ENCODE data around the gene PFKFB1. TPM values are rescaled to one million over a fixed set of nuclear protein-coding genes. Genes with fewer than 3 reads are reported as not detected.

PFKFB1 gene
- total RNA-seq: not detected

DNA sequence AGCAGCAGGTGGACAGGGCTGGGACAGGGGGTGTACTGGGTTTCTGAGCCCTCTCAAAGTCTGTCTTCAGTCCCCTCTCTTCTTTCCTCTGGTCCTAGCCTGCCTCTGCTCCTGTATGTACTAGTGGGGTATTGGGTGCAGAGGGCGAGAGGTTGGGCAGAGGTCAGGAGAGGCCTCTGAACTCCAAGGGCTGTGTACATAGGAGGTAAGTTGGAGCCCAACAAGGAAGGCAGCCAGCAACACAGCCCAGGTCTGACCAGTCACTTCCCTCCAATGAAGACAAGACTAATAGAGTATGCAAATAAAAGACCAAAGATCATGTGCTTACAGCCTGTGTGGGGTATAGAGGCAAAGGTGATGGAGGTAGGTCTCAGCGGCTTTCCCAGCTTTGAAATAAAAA lies at the start of gene PFKFB1:
Gene PFKFB1 (minus strand): TSS at position 90 of the 400 bp plus-strand sequence. CDS start 181 bp downstream, outside the sequence.
- DNase-seq: no peak

GRCh38 chrX:55041514-55041913 lies 47.5 kb upstream of the PFKFB1 start:
- no peak for DNase-seq

GRCh38 chrX:55039471-55039870 lies 45.5 kb upstream of the PFKFB1 start:
- no peak for DNase-seq

DNA sequence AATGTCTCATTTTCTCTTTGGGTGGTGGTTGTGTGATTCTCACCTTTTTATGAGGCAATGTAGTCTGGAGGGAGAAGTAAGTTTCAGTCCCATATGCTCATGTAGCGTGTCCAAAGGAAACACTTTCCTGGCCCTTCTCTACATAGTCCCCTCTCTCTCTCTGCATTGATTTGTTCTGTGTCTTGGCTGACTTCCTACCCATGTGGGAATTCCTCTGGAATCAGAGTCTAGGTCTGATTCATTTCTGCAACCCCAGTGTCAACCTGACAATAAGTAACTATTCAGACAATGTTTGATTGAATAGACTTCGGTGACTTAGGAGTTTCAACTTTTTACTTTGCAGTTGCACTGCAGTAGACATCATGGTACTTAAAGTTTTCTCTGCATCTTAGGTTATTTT lies 39.4 kb upstream of the PFKFB1 start:
- DNase-seq: no peak

DNA sequence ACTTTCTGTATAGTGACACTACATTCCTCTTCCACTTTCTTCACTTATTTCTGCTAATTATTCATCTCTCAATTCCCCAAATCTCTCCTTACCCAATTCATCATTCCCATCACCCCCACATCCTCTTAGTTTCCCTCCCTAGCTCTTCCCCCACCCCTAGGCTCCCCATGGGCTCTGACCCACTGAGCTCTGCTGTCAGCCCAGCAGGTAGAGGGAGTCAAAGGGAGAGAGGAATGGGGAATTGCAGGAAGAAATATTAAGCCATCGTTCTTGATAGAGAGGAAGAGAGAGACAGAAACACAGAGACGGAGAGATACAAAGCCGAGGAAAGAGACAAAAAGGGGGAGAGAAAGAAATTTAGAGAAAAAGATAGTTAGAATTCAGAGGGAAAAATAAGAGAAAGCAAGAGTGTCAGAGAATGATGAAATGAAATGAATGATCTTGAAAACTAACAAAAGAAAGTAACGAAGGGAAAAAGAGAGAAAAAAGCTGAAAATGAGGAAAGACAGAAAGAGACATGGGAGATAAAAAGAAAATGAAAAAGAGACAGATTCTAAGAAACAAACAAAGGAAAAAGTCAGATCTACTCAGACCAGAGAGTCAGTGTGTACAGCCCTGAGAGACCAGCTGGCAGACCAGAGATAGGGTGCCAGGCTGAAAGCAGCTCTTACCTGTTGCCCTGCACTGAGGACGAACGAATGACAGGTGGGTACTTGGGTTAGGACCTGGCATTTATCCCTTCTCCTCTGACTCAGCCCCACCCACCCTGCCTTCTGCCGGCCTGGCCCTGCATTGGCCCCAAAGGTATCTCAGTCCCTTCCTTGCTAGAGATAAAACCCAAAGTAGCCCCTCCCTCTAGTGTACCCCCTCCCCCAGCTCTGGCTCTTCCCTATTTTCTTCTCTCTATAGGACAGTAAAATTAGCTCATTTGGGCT lies 36.5 kb upstream of the PFKFB1 start, which contains the start of gene ALAS2:
Gene ALAS2 (minus strand): TSS at position 707 of the 935 bp plus-strand sequence. CDS start 4,977 bp downstream, outside the sequence.
- DNase-seq: no peak

DNA sequence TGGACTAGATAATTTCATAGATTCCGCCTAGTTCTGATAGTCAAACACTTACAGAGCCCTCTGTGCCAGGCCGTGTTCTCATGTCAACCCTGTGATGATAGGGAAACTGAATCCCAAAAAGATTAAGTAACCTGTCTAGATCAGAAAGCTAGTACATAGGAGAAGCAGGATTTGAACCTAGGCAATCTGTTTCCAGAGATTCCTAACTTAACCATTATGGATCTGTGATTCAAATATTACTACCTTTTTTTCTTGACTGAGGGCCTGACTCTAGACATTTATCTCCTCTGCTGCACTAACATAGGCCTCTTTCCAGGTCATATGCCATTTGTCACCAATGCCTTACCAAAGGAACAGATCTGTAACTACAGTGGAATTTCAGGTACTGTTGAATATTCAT lies 35.3 kb upstream of the PFKFB1 start:
- no peak for DNase-seq

DNA sequence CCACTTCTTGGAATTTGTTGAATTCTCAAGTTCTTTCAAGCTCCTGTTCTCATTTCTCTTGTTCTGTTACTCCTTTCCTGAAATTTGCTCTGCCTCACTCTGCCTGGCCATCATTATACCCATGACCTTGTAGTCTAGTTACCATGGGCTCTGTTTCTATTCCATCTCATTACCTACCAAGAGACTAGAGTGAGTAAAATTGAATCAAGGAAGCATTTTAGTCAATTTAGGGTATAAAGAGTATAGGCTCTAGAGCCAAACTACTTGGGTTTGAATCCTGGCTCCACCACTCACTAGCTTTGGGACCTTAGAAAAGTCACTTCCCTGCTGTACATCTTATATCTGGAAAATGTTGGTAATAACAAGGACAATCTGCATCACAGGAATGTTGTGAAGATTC lies 34.6 kb upstream of the PFKFB1 start:
- no peak for DNase-seq

DNA sequence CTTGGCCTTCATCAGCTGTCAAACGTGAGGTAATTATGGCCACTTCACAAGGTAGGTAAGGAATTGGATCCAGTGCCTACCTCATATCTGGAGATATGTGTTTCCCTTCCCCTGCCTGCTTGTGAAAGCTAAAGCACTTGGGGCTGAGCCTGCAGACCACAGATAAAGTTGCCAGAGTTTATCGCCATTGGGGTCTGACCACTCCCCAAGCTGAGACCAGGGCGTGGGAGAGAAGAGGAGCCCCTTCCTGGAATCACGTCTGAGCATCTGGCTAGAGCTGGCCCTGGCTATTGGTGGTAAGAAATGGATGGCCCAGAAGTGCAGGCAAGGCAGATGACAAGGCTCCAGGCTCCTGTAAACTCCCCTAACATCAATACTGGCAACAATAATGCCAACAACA lies 34.1 kb upstream of the PFKFB1 start:
- DNase-seq: no peak

DNA sequence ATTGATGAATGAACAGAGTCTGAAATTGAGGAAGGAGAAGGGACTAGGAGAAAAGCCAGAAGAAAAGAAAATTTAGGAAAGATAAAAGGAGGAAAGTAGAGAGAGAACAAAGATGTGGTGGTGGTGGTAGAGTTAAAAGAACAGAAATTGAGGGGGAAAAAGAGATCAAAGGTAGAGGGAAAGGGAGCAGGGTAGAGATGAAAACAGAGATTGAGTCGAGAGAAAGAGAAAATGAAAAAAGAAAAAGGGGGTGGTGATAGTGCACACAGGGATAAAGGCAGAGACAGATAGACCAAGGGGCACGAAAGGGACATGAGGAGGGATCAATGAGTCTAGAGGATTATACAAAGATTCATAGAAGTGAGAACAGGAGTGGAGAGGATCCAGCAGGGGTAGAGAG lies 32.9 kb upstream of the PFKFB1 start:
- DNase-seq: no peak

DNA sequence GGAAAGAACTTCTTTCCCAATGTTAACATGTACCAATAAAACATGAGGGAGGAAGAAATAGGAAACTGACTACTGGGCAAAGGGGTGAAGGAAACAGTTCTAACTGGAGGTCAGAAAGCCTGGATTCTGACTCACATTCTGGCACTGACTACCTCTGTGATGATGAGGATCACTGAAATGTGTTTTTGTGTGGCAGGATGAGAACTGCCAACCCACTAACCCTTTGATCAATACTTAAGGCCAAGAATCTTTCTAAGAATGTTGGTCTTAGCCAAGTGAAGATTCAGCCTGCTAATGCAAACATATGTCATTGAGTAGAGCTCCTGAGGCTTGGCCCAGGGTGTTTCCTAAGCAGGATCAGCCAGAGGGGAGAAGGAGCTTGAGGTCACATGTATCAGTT lies 32.2 kb upstream of the PFKFB1 start:
- DNase-seq: no peak

DNA sequence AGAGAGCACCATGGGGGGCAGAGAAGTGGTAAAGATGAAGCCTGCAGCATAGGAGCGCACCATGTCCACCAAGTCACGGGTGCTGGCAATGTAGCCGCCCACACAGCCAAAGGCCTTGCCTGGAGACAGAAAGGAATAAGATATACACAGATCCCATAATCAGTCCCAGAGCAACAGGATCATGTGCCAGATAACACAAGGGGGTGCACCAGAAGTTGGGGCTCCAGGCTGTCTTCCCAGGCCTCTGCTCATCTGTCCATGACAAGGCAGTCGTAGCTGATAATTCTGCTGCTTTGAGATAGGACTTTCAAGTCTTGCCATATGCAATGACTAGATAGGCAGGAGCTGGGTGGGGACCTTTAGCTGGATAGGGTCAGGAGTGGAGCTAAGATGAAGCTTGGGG lies 20.9 kb upstream of the PFKFB1 start:
- DNase-seq: no peak

GRCh38 chrX:55011294-55011693 lies 17.3 kb upstream of the PFKFB1 start:
- DNase-seq: no peak

DNA sequence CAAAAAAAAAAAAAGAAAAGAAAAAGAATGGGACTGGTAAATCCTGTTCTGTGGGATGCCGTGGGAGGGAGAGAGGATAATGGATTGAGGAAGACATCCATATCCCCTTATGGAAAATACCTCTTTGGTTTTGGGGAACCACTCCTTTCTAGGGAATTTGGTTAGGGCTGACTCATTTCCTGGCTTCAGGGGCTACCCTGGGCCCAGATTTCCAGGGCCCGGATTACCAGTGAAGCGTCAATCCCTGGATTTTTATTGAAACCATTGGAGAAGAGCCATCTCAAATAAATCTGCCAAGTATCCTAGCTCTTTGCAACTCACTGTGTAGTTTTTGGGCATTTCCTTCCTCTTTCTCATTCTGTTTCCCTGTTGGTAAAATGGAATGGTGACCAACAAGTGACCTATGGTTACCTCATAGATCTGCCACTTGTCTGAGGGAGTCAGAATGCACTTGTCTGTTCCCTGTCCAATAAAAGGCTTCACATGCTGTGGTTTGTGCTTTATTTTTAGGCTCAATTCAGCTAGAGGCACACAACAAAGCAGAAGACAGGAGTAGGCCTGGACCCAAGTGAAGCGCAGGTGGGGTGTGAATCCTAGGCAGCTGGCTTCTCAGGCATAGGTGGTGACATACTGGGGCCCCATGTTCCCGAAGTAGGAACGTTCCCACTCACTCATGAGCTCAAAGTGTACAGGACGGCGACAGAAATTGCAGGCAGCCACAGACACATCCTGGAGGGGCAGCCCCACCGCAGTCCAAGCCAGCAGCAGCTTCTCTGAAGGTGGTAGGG lies 14.8 kb upstream of the PFKFB1 start:
- no peak for DNase-seq

GRCh38 chrX:55007656-55008055 lies 13.7 kb upstream of the PFKFB1 start:
- no peak for DNase-seq

DNA sequence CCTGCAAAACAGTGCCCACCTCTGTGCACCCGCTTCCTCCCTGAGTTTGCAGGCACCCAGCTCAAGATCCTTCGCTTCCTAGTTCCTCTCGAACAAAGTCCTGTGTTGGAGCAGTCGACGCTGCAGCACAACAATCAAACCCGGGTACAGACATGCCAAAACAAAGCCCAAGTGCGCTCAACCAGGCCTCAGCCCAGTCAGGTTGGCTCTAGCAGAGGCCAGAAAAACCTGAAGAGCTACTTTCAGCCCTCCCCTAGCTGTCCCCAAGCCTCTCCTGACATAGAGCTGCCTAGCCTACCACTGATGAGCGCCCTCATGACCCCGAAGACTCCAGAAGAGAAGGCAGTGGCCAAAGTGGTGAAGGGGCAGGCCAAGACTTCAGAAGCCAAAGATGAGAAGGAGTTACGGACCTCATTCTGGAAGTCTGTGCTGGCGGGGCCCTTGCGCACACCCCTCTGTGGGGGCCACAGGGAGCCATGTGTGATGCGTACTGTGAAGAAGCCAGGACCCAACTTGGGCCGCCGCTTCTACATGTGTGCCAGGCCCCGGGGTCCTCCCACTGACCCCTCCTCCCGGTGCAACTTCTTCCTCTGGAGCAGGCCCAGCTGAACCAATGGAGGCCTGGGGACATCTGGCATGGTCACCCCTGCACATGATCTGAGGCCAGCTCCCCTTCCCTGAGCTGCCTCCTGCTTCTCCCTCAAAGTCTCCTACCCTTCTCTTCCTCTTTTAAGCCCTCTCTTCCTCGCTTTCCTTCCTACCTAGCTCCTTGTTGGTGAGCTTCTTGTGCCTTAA lies 13.0 kb upstream of the PFKFB1 start:
- no peak for DNase-seq

GRCh38 chrX:55005256-55005655 lies 11.3 kb upstream of the PFKFB1 start:
- no peak for DNase-seq

DNA sequence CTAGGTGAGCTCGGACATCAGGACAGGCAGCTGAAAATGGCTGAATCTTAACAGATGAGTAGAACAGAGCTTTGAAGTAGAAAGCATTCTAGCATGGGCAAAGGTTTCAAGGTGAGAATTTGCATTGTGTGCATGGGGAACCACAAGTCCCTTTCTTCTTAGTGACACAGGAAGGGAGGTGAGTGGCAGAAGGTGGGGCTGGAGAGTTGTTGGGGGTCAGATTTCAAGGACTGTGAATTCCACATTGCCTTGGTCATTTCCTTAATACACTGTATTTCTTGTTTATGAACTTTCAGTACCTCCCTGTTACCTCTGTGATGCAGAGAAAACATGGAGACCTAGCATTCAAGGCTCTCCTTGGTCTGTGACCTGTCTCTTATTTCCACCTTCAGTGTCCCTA lies 10.2 kb upstream of the PFKFB1 start:
- no peak for DNase-seq

DNA sequence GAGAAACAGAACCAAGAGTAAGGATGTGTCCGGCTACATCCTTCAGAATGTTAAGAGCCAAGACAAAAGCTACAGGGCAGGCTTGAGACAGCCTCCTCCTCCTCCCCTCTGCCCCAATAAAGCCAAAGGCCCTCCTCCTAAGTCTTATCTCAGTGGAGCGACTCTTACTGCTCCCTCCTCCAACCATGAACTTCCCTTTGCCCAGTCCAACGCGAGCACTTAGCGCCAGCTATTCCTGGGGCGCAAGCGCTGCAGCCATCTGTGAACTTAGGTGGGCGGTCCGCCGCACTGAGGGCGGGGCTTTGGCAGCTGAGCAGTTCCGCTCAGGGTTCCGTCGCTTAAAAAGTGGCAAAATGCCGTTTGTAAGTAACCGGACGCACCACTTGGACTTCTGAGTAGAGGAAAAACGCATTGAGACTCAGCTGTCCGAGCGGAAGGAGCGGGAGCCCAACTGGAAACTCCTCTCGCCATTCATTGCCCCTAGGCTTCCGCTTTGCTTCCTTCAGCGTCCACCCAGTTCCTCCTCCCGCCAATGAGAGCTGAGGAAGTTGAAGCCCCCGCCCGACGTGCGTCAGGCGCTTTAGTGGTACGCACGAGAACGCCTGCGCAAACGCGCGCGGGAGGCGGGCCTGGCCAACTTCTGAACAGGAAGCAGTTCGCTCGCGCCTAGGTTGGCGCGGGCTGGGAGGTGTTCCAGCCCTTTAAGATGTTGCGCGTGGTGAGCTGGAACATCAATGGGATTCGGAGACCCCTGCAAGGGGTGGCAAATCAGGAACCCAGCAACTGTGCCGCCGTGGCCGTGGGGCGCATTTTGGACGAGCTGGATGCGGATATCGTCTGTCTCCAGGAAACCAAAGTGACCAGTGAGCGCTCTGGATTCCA lies 6.0 kb upstream of the PFKFB1 start, which contains the start of gene APEX2:
Gene APEX2 (plus strand): TSS at position 647 of the 882 bp plus-strand sequence. CDS start 60 bp downstream, at position 707.
- peak; percentile 83 for DNase-seq

DNA sequence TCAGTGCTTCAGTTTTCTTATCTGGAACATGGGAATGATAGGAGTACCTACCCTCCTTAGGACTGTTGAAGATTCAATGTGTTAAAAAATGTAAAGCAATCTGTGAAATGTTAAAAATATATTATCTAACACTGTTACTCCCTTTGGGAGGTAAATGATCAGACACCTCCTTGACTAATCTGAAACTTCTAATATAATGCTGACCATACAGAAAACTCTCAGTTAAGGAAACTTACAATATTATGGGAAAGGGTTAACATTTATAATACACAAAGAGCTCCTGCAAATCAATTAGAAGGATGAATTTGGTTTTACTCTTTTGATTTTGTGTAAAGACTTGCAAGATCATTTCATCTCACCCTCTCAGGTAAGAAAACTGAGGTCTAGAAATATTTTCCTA lies 1.6 kb upstream of the PFKFB1 start:
- no peak for DNase-seq

- no peak for DNase-seq
Observed at GRCh38 chrX:54994668-54995351, 822 bp upstream of the PFKFB1 start.
